ENCODE results near the gene PIGK.

DNA sequence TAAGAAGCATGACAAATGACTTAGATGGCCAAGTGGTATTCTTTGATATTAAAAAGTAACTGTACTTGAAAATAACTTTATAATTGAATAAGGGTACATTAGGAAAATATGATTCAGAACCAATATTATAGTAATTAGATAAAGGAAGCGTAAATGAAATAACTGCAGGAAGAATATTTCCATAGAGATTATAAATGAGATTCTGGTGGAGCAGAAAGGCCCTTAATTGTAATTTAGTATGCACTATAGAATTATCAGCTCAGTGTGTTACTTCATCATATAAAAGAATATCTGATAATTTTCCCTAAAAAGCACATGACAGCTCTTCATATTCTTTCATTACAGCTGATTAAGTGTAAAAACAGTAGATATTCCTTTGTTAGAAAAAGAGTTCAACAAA lies 171.7 kb downstream of the PIGK start:
- TF ChIP-seq CTCF (IDR thresholded peaks at IDR 0.05; ENCODE audit: low read depth, low read length) (no peak), POLR2A (IDR thresholded peaks at IDR 0.05; ENCODE audit: extremely low read depth, insufficient read length) (no peak)
